Activated naive CD8-positive, alpha-beta T cell treated with anti-CD3 and anti-CD28 coated beads, Interleukin-2, amount 50 U/mL, for 24 hours (primary cell): ENCODE results near the gene PPL.
"Not testable (repeated sequence)": the region's sequence is repeated elsewhere in the genome, so short reads cannot be mapped to it uniquely, and the experiment has no call there.

ENCODE experiments used
- ATAC-seq: fragments of 150-1000 bp; cut with Tn5 transposase; one replicate; pipeline ENCODE4 v1.10.0; 2021
- DNase-seq: peaks from one replicate; pipeline ENCODE4 v3.0.0; 2021
- H3K27ac Mint-ChIP-seq: one replicate; pipeline ENCODE4 v1.8.0; 2021; ENCODE audit warnings: mild to moderate bottlenecking, mixed read lengths
- H3K27me3 Mint-ChIP-seq: one replicate; pipeline ENCODE4 v1.8.0; 2021; ENCODE audit warnings: mixed read lengths
- H3K36me3 Mint-ChIP-seq: one replicate; pipeline ENCODE4 v1.8.0; 2021; ENCODE audit warnings: low read depth, mixed read lengths
- H3K4me1 Mint-ChIP-seq: one replicate; pipeline ENCODE4 v1.8.0; 2021; ENCODE audit warnings: mixed read lengths
- H3K4me3 Mint-ChIP-seq: one replicate; pipeline ENCODE4 v1.8.0; 2021; ENCODE audit warnings: mild to moderate bottlenecking, moderate library complexity, mixed read lengths
- H3K9me3 Mint-ChIP-seq: one replicate; pipeline ENCODE4 v1.8.0; 2021; ENCODE audit warnings: mixed read lengths

PPL gene

GRCh38 chr16:4913130-4913773 lies 23.7 kb downstream of the PPL start:
- no peaks in the 10 kb centered on the region for H3K9me3 Mint-ChIP-seq
- peaks cover 4% of the 10 kb centered on the region for H3K27me3 Mint-ChIP-seq
- DNase-seq (no peak), ATAC-seq (no peak)
- H3K4me3 Mint-ChIP-seq = no peak overlapping the region
- H3K36me3 Mint-ChIP-seq = no peaks in the 10 kb centered on the region
- H3K27ac Mint-ChIP-seq = no peak overlapping the region
- H3K4me1 Mint-ChIP-seq = no peaks in the 10 kb centered on the region

- no peaks in the 10 kb centered on the region for H3K9me3 Mint-ChIP-seq
- H3K27ac Mint-ChIP-seq = no peak overlapping the region
- no peaks in the 10 kb centered on the region for H3K36me3 Mint-ChIP-seq
- DNase-seq = no peak
- H3K4me3 Mint-ChIP-seq = no peak overlapping the region
- H3K4me1 Mint-ChIP-seq = no peaks in the 10 kb centered on the region
- ATAC-seq = no peak
- H3K27me3 Mint-ChIP-seq = peaks cover 9% of the 10 kb centered on the region
These were observed 25.0 kb downstream of the PPL start for GRCh38 chr16:4911970-4912386.

GRCh38 chr16:4910828-4911227 lies 26.1 kb downstream of the PPL start:
- Mint-ChIP-seq H3K4me3 (no peak overlapping the region), H3K4me1 (no peaks in the 10 kb centered on the region), H3K27ac (no peak overlapping the region), H3K36me3 (no peaks in the 10 kb centered on the region), H3K9me3 (no peaks in the 10 kb centered on the region), H3K27me3 (peaks cover 13% of the 10 kb centered on the region)
- DNase-seq = no peak
- ATAC-seq = no peak

GRCh38 chr16:4909825-4910224 lies 27.1 kb downstream of the PPL start:
- no peak for ATAC-seq

GRCh38 chr16:4908854-4909401 lies 28.0 kb downstream of the PPL start:
- peaks cover 18% of the 10 kb centered on the region for H3K27me3 Mint-ChIP-seq
- no peak for DNase-seq
- no peak overlapping the region for H3K4me3 Mint-ChIP-seq
- H3K27ac Mint-ChIP-seq = no peak overlapping the region
- no peaks in the 10 kb centered on the region for H3K36me3 Mint-ChIP-seq
- no peak for ATAC-seq
- H3K4me1 Mint-ChIP-seq = no peaks in the 10 kb centered on the region
- H3K9me3 Mint-ChIP-seq = no peaks in the 10 kb centered on the region

More at GRCh38 chr16:4909825-4910224, 27.1 kb downstream of the PPL start:
- H3K27me3 Mint-ChIP-seq = peaks cover 13% of the 10 kb centered on the region
- no peaks in the 10 kb centered on the region for H3K36me3 Mint-ChIP-seq
- no peak overlapping the region for H3K4me3 Mint-ChIP-seq
- H3K9me3 Mint-ChIP-seq = no peaks in the 10 kb centered on the region
- H3K27ac Mint-ChIP-seq = no peak overlapping the region
- H3K4me1 Mint-ChIP-seq = no peaks in the 10 kb centered on the region
- no peak for DNase-seq

DNA sequence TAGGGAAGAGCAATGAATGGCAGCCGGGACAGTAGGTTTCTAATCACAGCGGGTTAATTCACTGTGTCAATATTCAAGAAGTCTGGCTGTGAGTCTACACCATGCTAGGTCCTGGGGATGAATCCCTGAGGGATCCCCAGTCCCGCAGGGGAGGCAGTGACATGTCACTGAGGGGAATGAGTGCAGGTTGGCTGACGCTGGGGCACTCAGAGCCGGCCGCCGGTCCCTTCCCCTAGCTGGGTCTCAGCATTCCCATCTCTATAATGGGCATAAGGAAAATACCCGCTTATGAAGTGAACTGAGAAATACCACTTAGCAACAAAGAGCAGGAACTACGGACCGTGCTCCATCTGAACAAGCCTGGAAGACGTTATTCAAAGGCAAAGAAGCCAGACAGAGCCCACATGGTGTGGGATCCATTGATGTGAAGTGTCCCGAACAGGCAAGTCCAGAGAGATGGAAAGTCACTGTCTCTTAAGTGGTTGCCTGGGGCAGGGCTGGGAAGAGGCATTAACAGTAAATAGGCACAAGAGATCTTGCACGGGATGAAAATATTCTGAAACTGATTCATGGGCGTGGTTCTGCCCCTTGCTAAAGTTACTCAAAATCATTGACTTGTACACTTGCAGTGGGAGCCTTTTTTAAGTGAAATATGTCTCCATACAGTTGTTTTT lies 31.9 kb downstream of the PPL start:
- ATAC-seq (no peak), DNase-seq (no peak)
- no peaks in the 10 kb centered on the region for H3K4me1 Mint-ChIP-seq
- no peak overlapping the region for H3K4me3 Mint-ChIP-seq
- no peaks in the 10 kb centered on the region for H3K9me3 Mint-ChIP-seq
- no peaks in the 10 kb centered on the region for H3K36me3 Mint-ChIP-seq
- H3K27me3 Mint-ChIP-seq = peaks cover 18% of the 10 kb centered on the region
- H3K27ac Mint-ChIP-seq = no peak overlapping the region

- H3K4me1 Mint-ChIP-seq = no peaks in the 10 kb centered on the region
- no peak for DNase-seq
- no peak overlapping the region for H3K4me3 Mint-ChIP-seq
- ATAC-seq = no peak
- H3K36me3 Mint-ChIP-seq = no peaks in the 10 kb centered on the region
- H3K9me3 Mint-ChIP-seq = no peaks in the 10 kb centered on the region
- peaks cover 17% of the 10 kb centered on the region for H3K27me3 Mint-ChIP-seq
- no peak overlapping the region for H3K27ac Mint-ChIP-seq
These were observed 32.6 kb downstream of the PPL start for GRCh38 chr16:4904108-4904941.

DNA sequence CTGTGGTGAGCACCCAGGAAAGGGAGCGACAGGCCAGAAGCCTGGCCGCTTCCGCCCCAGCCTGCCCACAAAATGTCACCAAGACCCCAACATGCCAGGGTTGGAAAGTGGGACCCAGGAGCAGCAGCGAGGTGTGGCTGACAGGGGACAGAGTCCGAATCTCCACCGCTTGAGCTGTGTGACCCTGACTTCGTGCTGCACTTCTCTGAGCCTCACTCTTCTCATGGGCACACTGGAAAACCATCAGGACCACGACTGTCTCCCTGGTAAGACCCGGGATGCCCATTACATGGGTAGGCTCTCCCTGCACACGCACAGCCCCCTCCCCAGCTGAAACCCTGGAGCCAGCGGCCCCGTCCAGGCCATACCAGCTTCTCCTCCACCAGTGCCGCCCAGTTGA lies 34.9 kb downstream of the PPL start:
- H3K4me3 Mint-ChIP-seq = no peak overlapping the region
- no peak for DNase-seq
- H3K4me1 Mint-ChIP-seq = no peaks in the 10 kb centered on the region
- no peaks in the 10 kb centered on the region for H3K36me3 Mint-ChIP-seq
- H3K27me3 Mint-ChIP-seq = peaks cover 11% of the 10 kb centered on the region
- H3K9me3 Mint-ChIP-seq = no peaks in the 10 kb centered on the region
- no peak for ATAC-seq
- no peak overlapping the region for H3K27ac Mint-ChIP-seq

DNA sequence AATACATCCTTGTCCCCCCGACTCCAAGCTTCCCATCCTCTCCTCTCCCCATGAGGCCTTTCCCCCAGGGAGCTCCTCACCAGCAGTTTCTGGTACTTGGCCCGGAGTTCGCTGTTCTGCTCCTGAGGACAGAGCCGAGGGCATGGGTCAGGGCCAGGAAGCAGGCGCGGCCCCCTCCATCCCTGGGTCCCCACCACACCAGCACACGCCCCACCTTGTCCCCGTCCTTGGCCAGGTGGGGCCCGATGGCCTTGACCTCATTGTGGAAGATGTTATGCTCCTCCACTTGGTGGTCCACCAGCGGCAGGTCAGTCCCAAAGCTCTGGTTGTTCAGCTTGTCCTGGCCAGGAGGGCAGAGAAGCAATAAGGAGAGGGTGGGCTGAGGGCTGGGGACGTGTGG lies 36.2 kb downstream of the PPL start:
- Mint-ChIP-seq H3K4me3 (no peak overlapping the region), H3K4me1 (no peaks in the 10 kb centered on the region), H3K36me3 (no peaks in the 10 kb centered on the region), H3K9me3 (no peaks in the 10 kb centered on the region), H3K27me3 (peaks cover 8% of the 10 kb centered on the region), H3K27ac (no peak overlapping the region)
- DNase-seq = no peak
- ATAC-seq = no peak

GRCh38 chr16:4900036-4900435 lies 36.9 kb downstream of the PPL start:
- Mint-ChIP-seq H3K4me3 (no peak overlapping the region), H3K27ac (no peak overlapping the region), H3K36me3 (no peaks in the 10 kb centered on the region), H3K4me1 (no peaks in the 10 kb centered on the region), H3K9me3 (no peaks in the 10 kb centered on the region), H3K27me3 (peaks cover 8% of the 10 kb centered on the region)
- DNase-seq (no peak), ATAC-seq (no peak)

DNA sequence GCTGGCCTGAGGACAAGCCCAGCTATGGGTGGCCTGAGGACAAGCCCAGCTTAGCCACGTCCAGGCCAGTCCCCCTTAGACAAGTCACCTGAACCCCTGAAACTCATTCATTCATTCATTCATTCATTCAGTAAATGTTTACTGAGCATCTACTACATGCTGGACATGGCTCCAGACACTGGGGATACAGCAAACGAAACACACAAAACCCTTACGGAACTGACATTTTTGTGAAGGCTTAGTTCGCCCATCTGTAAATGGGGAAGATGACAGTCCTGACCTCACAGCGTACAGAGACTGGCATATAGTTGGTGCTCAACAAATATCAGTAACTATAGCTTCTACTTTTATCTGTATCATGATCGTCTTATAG lies 37.5 kb downstream of the PPL start:
- Mint-ChIP-seq H3K36me3 (no peaks in the 10 kb centered on the region), H3K4me3 (no peak overlapping the region), H3K27ac (no peak overlapping the region), H3K27me3 (peaks cover 7% of the 10 kb centered on the region), H3K4me1 (no peaks in the 10 kb centered on the region), H3K9me3 (no peaks in the 10 kb centered on the region)
- ATAC-seq (no peak), DNase-seq (no peak)

GRCh38 chr16:4898811-4899473 lies 38.0 kb downstream of the PPL start:
- no peak for DNase-seq
- Mint-ChIP-seq H3K9me3 (no peaks in the 10 kb centered on the region), H3K27me3 (peaks cover 3% of the 10 kb centered on the region), H3K27ac (no peak overlapping the region), H3K4me1 (no peaks in the 10 kb centered on the region), H3K36me3 (no peaks in the 10 kb centered on the region), H3K4me3 (no peak overlapping the region)
- ATAC-seq = no peak

DNA sequence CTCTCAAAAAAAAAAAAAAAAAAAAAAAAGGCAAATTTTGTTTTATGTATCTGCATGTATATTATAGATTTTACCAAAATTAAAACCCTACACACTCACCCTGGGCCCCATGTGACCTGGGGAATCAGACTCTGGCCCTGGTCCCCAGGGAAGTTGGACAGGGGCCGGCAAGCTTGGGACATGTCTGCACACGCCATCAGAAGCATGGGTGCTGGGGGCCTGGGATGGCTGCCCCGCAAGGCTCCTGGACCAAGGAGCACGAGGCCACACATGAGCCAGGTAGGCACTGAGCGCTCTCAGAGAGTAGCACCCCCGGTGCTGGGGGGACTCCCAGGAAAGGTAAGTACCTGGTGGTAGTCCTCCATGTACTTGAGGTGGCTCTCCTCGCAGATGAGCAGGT lies 39.6 kb downstream of the PPL start:
- ATAC-seq = no peak
- Mint-ChIP-seq H3K27ac (no peak overlapping the region), H3K4me1 (no peaks in the 10 kb centered on the region), H3K36me3 (no peaks in the 10 kb centered on the region), H3K9me3 (no peaks in the 10 kb centered on the region), H3K27me3 (no peaks in the 10 kb centered on the region), H3K4me3 (no peak overlapping the region)
- no peak for DNase-seq

- DNase-seq, H3K27me3 Mint-ChIP-seq, H3K27ac Mint-ChIP-seq, H3K36me3 Mint-ChIP-seq, H3K4me3 Mint-ChIP-seq, H3K9me3 Mint-ChIP-seq, H3K4me1 Mint-ChIP-seq, ATAC-seq: not testable (repeated sequence)
These were observed 40.2 kb downstream of the PPL start for GRCh38 chr16:4896761-4897160.
